GM12878 (cell line): Measurements from ENCODE around the gene ELAVL1. TPM values are rescaled to one million over a fixed set of nuclear protein-coding genes. Genes with fewer than 3 reads are reported as not detected.
A peak's percentile ranks its signal among the peaks of the same experiment; 100 is the strongest.

Experiments used
- CEBPB ChIP-seq, 2 experiments: fragments of 150-350 bp in 1 of 2; IDR thresholded peaks; 2 replicates each; pipeline ENCODE4 v1.6.1; 2012 to 2014; ENCODE audit warnings: low read depth in 2 of 2, low read length in 2 of 2, borderline replicate concordance in 1 of 2, inconsistent platforms in 1 of 2
- HSF1 ChIP-seq: fragments of 150-350 bp; IDR thresholded peaks from 2 replicates; pipeline ENCODE4 v1.6.1; 2014; ENCODE audit warnings: mild to moderate bottlenecking, low read depth, low read length
- IKZF1 ChIP-seq: fragments of 450-650 bp; conservative IDR thresholded peaks from 2 replicates; pipeline ENCODE4 v1.6.1; 2017; ENCODE audit warnings: antibody characterized with exemption, mild to moderate bottlenecking
- NR2F1 ChIP-seq: fragments of 450-650 bp; conservative IDR thresholded peaks from 2 replicates; pipeline ENCODE4 v1.6.1; 2017; ENCODE audit warnings: mild to moderate bottlenecking
- SMAD1 ChIP-seq: fragments of 450-650 bp; IDR thresholded peaks from 2 replicates; pipeline ENCODE4 v1.6.1; 2018; ENCODE audit warnings: mild to moderate bottlenecking, low read depth; ENCODE audit not compliant: partially characterized antibody
- TCF3 ChIP-seq: IDR thresholded peaks from 2 replicates; pipeline ENCODE4 v1.6.1; 2012; ENCODE audit warnings: low read depth, mild to moderate bottlenecking, low read length, borderline replicate concordance; ENCODE audit not compliant: insufficient read depth
- polyA plus RNA-seq, 11 experiments: library from polyadenylated mRNA; depleted of rRNA in 4 of 11; unstranded in 6 of 11; stranded (reverse) in 5 of 11; fragments of >200 nt; fragmentation: Nextera tagmentation in 4 of 11; fragmentation: Illumina TruSeq in 1 of 11; extraction: Ambion mirVana in 4 of 11; extraction: Trizol in 1 of 11; gene quantifications; 1 replicate in 1 of 11; 2 replicates in 10 of 11; pipeline versions ENCODE4 v1.2.1 to v1.2.3, GENCODE V29; 2011 to 2016; ENCODE audit warnings: inconsistent platforms in 2 of 11, missing spikeins in 2 of 11, low read depth in 1 of 11
- total RNA-seq, 4 experiments: library from RNA; depleted of rRNA in 3 of 4; stranded (reverse); fragments of >200 nt in 3 of 4; fragmentation: Illumina TruSeq in 1 of 4; extraction: Trizol in 1 of 4; gene quantifications; 2 replicates each; pipeline versions ENCODE4 v1.2.1 to v1.2.3, GENCODE V29; 2013 to 2021
- TF ChIP-seq, protein P1 (sequence below): IDR thresholded peaks from 2 replicates; pipeline ENCODE4 v1.6.1; 2012; ENCODE audit warnings: low read depth, low read length, improper control_type of control experiment
- TF ChIP-seq, protein P2 (sequence below): IDR thresholded peaks from 2 replicates; pipeline ENCODE4 v1.6.1; 2012; ENCODE audit warnings: low read depth, low read length, improper control_type of control experiment

The ELAVL1 gene
- total and polyA plus RNA-seq, 10 of the 15 experiments (the other 5 are each of a cell fraction or from before 2014, with no cell fraction given) = 7.4 to 155 (median 70.3) TPM

GRCh38 chr19:8005534-8006256 is at the start of gene ELAVL1 (continued):
- TF ChIP-seq, protein P1, sequence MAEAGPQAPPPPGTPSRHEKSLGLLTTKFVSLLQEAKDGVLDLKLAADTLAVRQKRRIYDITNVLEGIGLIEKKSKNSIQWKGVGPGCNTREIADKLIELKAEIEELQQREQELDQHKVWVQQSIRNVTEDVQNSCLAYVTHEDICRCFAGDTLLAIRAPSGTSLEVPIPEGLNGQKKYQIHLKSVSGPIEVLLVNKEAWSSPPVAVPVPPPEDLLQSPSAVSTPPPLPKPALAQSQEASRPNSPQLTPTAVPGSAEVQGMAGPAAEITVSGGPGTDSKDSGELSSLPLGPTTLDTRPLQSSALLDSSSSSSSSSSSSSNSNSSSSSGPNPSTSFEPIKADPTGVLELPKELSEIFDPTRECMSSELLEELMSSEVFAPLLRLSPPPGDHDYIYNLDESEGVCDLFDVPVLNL = 0 out of 2 replicates have a peak, but pooled peaks have one; percentile 34
- TF ChIP-seq, protein P2, sequence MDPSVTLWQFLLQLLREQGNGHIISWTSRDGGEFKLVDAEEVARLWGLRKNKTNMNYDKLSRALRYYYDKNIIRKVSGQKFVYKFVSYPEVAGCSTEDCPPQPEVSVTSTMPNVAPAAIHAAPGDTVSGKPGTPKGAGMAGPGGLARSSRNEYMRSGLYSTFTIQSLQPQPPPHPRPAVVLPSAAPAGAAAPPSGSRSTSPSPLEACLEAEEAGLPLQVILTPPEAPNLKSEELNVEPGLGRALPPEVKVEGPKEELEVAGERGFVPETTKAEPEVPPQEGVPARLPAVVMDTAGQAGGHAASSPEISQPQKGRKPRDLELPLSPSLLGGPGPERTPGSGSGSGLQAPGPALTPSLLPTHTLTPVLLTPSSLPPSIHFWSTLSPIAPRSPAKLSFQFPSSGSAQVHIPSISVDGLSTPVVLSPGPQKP = peak; percentile 24; the same call in 1 of the 2 replicates
- TF ChIP-seq TCF3 (peak; percentile 55; the same call in 1 of the 2 replicates), IKZF1 (peak; percentile 82), NR2F1 (peak; percentile 94), HSF1 (no peak), CEBPB (IDR thresholded peaks at IDR 0.05; ENCODE audit: borderline replicate concordance in 1 of 2, low read depth in 2 of 2, low read length in 2 of 2) (no peak), SMAD1 (no peak)
